Parathyroid adenoma (tissue), 2 donors: ENCODE measurements around the gene COG6.

ENCODE experiments used
- H2AFZ ChIP-seq: fragments of 300-600 bp; sonication (generic); one replicate; pipeline ENCODE4 v1.7.0; 2017; ENCODE audit warnings: antibody characterized with exemption, mild to moderate bottlenecking
- H3K27ac ChIP-seq: fragments of 300-600 bp; sonication (generic); one replicate; pipeline ENCODE4 v1.7.0; 2017
- H3K27me3 ChIP-seq: fragments of 300-600 bp; sonication (generic); one replicate; pipeline ENCODE4 v1.7.0; 2017; ENCODE audit warnings: low read length; ENCODE audit not compliant: control insufficient read depth, insufficient read depth
- H3K36me3 ChIP-seq: fragments of 300-600 bp; sonication (generic); one replicate; pipeline ENCODE4 v1.7.0; 2017; ENCODE audit warnings: low read length; ENCODE audit not compliant: control insufficient read depth, insufficient read depth
- H3K4me1 ChIP-seq: fragments of 300-600 bp; sonication (generic); one replicate; pipeline ENCODE4 v1.7.0; 2017; ENCODE audit warnings: control low read depth
- H3K4me2 ChIP-seq: fragments of 300-600 bp; sonication (generic); one replicate; pipeline ENCODE4 v1.7.0; 2017; ENCODE audit warnings: low read length
- H3K4me3 ChIP-seq: fragments of 300-600 bp; sonication (generic); one replicate; pipeline ENCODE4 v1.7.0; 2017; ENCODE audit warnings: low read depth, low read length
- H3K79me2 ChIP-seq: fragments of 300-600 bp; sonication (generic); one replicate; pipeline ENCODE4 v1.7.0; 2017; ENCODE audit warnings: control low read depth
- H3K9ac ChIP-seq: fragments of 300-600 bp; sonication (generic); one replicate; pipeline ENCODE4 v1.7.0; 2017; ENCODE audit warnings: mild to moderate bottlenecking
- H3K9me3 ChIP-seq: fragments of 300-600 bp; sonication (generic); one replicate; pipeline ENCODE4 v1.7.0; 2017; ENCODE audit warnings: low read length; ENCODE audit not compliant: control insufficient read depth
- CTCF ChIP-seq: fragments of 300-600 bp; sonication (generic); IDR thresholded peaks from one replicate; pipeline ENCODE4 v1.7.0; 2017; ENCODE audit warnings: antibody characterized with exemption, mild to moderate bottlenecking
- donor health status: primary hyperparathyroidism.

COG6 gene

GRCh38 chr13:39656325-39656677 lies 839 bp downstream of the COG6 start:
- H2AFZ ChIP-seq = peak overlapping the region; percentile 95
- peak overlapping the region; percentile 74 for H3K4me2 ChIP-seq
- H3K36me3 ChIP-seq = no peaks in the 10 kb centered on the region
- no peaks in the 10 kb centered on the region for H3K27me3 ChIP-seq
- H3K4me1 ChIP-seq = no peaks in the 10 kb centered on the region
- no peak overlapping the region for H3K9ac ChIP-seq
- H3K9me3 ChIP-seq = no peaks in the 10 kb centered on the region
- no peaks in the 10 kb centered on the region for H3K79me2 ChIP-seq
- H3K27ac ChIP-seq = peak overlapping the region; percentile 74
- peak overlapping the region; percentile 84 for H3K4me3 ChIP-seq
- TF ChIP-seq CTCF = no peak

GRCh38 chr13:39663508-39663907 lies 8.0 kb downstream of the COG6 start:
- H3K4me3 ChIP-seq = no peak overlapping the region

GRCh38 chr13:39663958-39664357 lies 8.5 kb downstream of the COG6 start:
- no peak for TF ChIP-seq CTCF
- no peaks in the 10 kb centered on the region for H3K9me3 ChIP-seq
- no peaks in the 10 kb centered on the region for H3K27me3 ChIP-seq
- no peak overlapping the region for H2AFZ ChIP-seq
- no peaks in the 10 kb centered on the region for H3K4me1 ChIP-seq
- H3K79me2 ChIP-seq = no peaks in the 10 kb centered on the region
- no peak overlapping the region for H3K4me3 ChIP-seq
- H3K9ac ChIP-seq = no peak overlapping the region
- H3K4me2 ChIP-seq = no peak overlapping the region
- H3K27ac ChIP-seq = no peak overlapping the region
- no peaks in the 10 kb centered on the region for H3K36me3 ChIP-seq

More at GRCh38 chr13:39663508-39663907, 8.0 kb downstream of the COG6 start:
- Histone ChIP-seq H3K27ac (no peak overlapping the region), H3K4me2 (no peak overlapping the region), H3K9me3 (no peaks in the 10 kb centered on the region), H3K4me1 (no peaks in the 10 kb centered on the region), H2AFZ (no peak overlapping the region), H3K9ac (no peak overlapping the region), H3K79me2 (no peaks in the 10 kb centered on the region), H3K36me3 (no peaks in the 10 kb centered on the region), H3K27me3 (no peaks in the 10 kb centered on the region)
- no peak for TF ChIP-seq CTCF

- no peak for TF ChIP-seq CTCF
- no peak overlapping the region for H3K4me2 ChIP-seq
These were observed 10.3 kb downstream of the COG6 start for GRCh38 chr13:39665763-39666162.

GRCh38 chr13:39670445-39670844 lies 15.0 kb downstream of the COG6 start:
- Histone ChIP-seq H3K4me2 (no peak overlapping the region), H3K9me3 (no peaks in the 10 kb centered on the region), H3K27me3 (no peaks in the 10 kb centered on the region), H3K36me3 (no peaks in the 10 kb centered on the region), H3K4me1 (no peaks in the 10 kb centered on the region), H3K27ac (no peak overlapping the region), H3K9ac (no peak overlapping the region), H3K79me2 (no peaks in the 10 kb centered on the region), H2AFZ (no peak overlapping the region), H3K4me3 (no peak overlapping the region)
- TF ChIP-seq CTCF = no peak

More at GRCh38 chr13:39665763-39666162, 10.3 kb downstream of the COG6 start:
- Histone ChIP-seq H3K27ac (no peak overlapping the region), H3K9ac (no peak overlapping the region), H3K36me3 (no peaks in the 10 kb centered on the region), H3K9me3 (no peaks in the 10 kb centered on the region), H3K27me3 (no peaks in the 10 kb centered on the region), H3K4me3 (no peak overlapping the region), H3K79me2 (no peaks in the 10 kb centered on the region), H2AFZ (no peak overlapping the region), H3K4me1 (no peaks in the 10 kb centered on the region)
